Measurements from ENCODE around the gene IDH1.
A peak's percentile ranks its signal among the peaks of the same experiment; 100 is the strongest.
"Not testable (repeated sequence)": the region's sequence is repeated elsewhere in the genome, so short reads cannot be mapped to it uniquely, and the experiment has no call there.

The IDH1 gene

GRCh38 chr2:208254871-208255556 is at the start of gene IDH1:
Gene IDH1, minus strand, starts transcription at chr2:208255071. Its CDS starts 3,520 bp downstream, at chr2:208251551.
- DNase-seq, result peak; percentile 91

- no peak for DNase-seq
Measured at GRCh38 chr2:208304157-208304556, 49.3 kb upstream of the IDH1 start.

- DNase-seq, result no peak
Measured at GRCh38 chr2:208300847-208301618, 46.2 kb upstream of the IDH1 start.

- no peak for DNase-seq
Measured at GRCh38 chr2:208297961-208298360, 43.1 kb upstream of the IDH1 start.

GRCh38 chr2:208296610-208297009 is 41.7 kb upstream of the IDH1 start:
- DNase-seq, result no peak

DNA sequence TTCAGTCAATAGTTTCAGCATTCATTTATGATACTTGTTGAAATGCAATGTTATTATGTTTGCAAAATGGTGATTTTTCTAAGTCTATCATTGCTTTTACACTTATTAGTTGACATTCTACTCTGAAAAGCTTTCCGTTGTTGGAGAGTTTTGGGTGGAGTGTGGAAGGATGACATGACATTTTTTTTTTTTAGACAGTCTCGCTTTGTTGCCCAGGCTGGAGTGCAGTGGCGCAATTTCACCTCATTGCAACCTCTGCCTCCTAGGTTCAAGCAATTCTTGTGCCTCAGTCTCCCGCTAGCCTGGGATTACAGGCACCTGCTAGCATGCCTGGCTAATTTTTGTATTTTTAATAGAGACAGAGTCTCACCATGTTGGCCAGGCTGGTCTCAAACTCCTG is 41.0 kb upstream of the IDH1 start:
- DNase-seq, result no peak

DNA sequence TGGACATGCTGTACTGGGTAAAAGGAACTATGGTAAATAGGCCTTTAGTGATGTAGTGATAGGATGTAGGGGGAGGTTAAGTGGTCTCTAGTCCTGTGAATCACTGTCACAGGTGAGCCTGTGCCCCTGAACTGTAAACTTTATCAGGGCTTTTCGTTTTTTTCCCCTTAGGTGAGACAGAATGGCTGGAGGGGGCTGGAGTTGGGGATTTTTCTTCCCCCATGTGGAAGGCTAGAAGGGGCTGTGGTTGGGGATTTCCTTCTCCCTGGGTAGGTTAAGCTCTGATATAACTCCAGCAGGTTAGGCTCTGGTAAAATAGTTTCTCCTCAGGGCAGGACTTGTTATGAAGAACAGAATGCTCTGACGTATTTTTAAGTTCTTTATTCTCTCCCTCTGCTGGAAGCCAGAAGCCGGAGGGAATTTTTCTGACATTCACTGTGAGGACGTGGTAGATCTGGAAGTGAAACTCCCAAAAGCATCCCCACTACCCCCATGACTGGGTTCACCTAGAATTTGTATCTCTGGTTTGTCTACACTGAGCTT is 39.7 kb upstream of the IDH1 start:
- no peak for DNase-seq

DNA sequence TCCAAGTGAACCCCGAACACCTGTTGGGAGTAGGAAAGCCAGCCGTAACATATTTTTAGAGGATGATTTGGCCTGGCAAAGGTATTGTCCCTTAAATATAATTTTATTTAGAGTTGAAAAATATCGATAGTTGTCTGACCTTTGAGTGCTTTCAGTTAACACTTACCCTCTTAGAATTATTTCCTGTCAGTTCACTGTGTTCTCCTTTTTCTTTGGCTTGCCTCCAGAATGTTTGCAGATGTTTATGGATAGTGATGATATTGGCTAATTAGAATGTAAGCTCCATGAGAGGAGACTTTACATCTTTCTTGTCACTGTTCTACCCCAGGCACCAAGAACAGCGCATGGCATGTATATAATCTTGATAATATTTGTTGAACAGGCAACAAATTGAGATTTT is 31.0 kb upstream of the IDH1 start:
- DNase-seq, result no peak

DNA sequence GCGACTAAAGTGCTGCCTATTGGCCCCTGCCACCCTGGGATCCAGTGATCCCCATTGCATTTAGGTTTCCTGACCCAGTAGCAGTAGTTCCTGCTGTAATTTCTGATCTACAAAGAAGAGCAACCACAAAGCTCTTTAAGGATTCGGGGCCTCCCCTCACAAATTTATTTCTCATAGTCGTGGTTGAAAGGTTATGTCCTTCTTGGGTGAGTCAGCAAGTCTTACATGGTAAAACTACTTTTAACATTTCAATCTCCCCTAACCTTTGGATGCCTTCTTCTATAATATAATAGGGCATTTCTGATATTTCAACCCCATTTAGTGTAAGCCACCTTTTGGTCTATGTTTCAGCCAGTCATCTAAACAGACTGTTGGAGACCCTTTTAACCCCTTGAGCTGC is 26.1 kb upstream of the IDH1 start:
- DNase-seq, result no peak

DNA sequence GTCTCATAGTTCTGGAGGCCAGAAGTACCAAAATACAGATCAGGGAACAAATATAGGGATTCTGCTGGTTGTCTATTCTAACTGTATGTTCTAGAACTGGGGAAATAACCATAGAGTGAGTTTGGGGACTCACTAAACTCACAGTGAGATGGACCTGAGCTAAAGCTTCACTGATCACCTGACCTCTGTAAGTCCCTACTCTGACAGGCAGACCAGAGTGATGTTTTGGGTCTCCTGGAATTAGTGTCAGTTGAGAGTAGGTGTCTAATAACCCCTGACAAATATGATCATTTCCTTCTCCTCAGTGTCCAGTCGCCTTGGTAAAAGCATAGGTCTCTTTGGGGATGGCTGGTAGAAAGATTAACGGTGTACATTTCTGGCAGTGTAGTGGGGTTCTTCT is 25.4 kb upstream of the IDH1 start:
- DNase-seq, result no peak

- DNase-seq, result no peak
Measured at GRCh38 chr2:208279236-208279635, 24.4 kb upstream of the IDH1 start.

DNA sequence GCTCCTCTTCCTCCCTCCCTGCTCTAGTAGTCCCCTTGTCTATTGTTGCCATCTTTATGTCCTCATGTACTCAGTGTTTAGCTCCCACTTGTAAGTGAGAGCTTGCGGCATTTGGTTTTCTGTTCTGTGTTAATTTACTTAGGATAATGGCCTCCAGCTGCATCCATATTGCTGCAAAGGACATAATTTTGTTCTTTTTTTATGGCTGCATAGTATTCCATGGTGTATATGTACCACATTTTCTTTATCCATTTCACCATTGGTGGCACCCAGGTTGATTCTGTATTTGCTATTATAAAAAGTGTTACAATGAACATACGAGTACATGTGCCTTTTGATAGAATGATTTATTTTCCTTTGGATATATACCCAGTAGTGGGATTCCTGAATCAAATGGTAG is 23.7 kb upstream of the IDH1 start:
- no peak for DNase-seq

DNA sequence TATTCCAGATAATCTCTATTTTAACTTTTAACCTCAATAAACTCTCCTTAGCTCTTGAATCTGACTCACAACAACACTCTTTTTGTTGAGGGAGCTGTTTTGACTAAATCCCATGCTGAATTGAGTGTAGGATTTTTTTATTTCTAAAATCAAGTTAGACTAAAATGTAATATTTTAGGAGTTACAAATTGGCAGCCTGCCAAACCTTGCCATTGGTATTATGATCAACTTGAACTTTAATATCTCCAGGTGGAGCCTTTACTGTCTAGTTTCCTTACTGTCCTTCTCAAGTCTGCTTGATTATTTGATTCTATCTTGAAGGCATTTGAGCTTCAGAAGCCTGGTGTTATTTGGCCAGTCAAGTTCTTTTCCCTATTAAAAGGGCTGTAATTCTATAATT is 19.9 kb upstream of the IDH1 start:
- DNase-seq, result no peak

GRCh38 chr2:208269091-208269490 is 14.2 kb upstream of the IDH1 start:
- peak; percentile 10 for DNase-seq

GRCh38 chr2:208268156-208268952 is 13.5 kb upstream of the IDH1 start:
- DNase-seq, result no peak

- DNase-seq, result not testable (repeated sequence)
Measured at GRCh38 chr2:208267526-208267925, 12.7 kb upstream of the IDH1 start.

GRCh38 chr2:208266936-208267335 is 12.1 kb upstream of the IDH1 start:
- no peak for DNase-seq

- DNase-seq, result peak; percentile 9
Measured at GRCh38 chr2:208266553-208266893, 11.7 kb upstream of the IDH1 start.

GRCh38 chr2:208265801-208266552 is 11.1 kb upstream of the IDH1 start, which contains the start of gene PIKFYVE:
Gene PIKFYVE, plus strand, starts transcription at chr2:208266255. Its CDS starts 5,265 bp downstream, at chr2:208271520.
- peak; percentile 89 for DNase-seq

- DNase-seq, result peak; percentile 46
Measured at GRCh38 chr2:208265371-208265800, 10.5 kb upstream of the IDH1 start.

DNA sequence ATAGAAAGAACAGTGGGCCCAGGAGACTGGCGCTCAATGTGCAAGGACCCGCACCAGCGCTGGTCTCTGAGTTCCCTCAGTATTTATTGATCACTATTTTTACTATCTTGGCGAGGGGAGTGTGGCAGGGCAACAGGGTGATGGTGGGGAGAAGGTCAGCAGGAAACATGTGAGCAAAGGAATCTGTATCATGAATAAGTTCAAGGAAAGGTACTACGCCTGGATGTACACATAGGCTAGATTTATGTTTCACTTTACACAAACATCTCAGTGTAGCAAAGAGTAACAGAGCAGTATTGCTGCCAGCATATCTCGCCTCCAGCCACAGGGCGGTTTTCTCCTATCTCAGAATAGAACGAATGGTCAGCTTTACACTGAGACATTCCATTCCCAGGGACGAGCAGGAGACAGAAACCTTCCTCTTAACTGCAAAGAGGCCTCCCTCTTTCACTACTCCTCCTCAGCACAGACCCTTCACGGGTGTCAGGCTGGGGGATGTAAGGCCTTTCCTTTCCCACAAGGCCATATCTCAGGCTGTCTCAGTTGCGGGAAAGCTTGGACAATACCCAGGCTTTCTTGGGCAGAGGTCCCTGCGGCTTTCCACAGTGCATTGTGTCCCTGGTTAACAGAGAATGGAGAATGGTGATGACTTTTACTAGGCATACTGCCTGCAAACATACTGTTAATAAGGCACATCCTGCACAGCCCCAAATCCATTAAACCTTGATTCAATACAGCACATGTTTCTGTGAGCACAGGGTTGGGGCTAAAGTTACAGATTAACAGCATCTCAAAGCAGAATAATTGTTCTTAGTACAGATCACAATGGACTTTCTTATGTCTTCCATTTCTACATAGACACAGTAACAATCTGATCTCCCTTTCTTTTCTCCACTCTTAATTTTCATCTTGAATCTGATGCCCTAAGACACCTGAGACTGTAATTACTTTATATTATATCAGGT is 2.3 kb upstream of the IDH1 start:
- not testable (repeated sequence) for DNase-seq
